ENCODE measurements around the gene OAF.
"Not testable (repeated sequence)": the region's sequence is repeated elsewhere in the genome, so short reads cannot be mapped to it uniquely, and the experiment has no call there.

Gene OAF

DNA sequence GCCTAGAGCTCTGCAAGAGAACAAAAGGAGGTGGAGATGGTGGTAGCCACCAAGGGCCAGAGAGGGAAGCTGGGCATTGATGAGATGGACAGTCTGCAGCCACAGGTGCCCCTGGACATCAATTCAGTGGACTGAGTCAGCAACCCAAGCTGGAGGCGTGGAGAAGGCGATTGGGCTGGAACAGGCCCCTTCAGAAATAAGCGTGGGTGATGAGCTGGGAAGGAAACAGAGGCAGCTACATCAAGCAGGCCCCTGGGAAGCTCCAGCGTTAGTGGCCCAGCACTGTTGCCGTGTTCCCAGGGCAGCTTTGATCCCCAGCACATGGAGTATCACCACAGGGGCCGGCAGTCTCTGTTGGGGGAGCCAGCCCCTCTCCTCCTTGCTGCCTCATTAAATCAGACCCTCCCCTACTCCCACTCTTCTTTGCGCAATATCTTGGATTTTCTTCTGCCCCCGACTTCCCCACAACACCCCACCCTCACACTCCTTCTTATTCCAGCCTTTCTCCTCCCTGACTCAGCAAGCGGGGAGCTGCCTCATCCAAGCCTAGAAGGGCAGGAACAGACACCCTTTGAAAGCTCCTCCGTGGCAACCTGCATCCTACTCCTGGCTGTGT is 31.7 kb upstream of the OAF start:
- DNase-seq (ENCODE audit: low spot score) = peak; percentile 2
- in situ Hi-C loops (cut with MboI; ENCODE audit: low sequenced_read_pairs, unreplicated experiment) = no loop called here
- TF ChIP-seq, protein P1, sequence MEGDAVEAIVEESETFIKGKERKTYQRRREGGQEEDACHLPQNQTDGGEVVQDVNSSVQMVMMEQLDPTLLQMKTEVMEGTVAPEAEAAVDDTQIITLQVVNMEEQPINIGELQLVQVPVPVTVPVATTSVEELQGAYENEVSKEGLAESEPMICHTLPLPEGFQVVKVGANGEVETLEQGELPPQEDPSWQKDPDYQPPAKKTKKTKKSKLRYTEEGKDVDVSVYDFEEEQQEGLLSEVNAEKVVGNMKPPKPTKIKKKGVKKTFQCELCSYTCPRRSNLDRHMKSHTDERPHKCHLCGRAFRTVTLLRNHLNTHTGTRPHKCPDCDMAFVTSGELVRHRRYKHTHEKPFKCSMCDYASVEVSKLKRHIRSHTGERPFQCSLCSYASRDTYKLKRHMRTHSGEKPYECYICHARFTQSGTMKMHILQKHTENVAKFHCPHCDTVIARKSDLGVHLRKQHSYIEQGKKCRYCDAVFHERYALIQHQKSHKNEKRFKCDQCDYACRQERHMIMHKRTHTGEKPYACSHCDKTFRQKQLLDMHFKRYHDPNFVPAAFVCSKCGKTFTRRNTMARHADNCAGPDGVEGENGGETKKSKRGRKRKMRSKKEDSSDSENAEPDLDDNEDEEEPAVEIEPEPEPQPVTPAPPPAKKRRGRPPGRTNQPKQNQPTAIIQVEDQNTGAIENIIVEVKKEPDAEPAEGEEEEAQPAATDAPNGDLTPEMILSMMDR (IDR thresholded peaks at IDR 0.05; ENCODE audit: borderline replicate concordance, control extremely low read depth, extremely low read depth, insufficient read depth, missing control alignments) = no peak

DNA sequence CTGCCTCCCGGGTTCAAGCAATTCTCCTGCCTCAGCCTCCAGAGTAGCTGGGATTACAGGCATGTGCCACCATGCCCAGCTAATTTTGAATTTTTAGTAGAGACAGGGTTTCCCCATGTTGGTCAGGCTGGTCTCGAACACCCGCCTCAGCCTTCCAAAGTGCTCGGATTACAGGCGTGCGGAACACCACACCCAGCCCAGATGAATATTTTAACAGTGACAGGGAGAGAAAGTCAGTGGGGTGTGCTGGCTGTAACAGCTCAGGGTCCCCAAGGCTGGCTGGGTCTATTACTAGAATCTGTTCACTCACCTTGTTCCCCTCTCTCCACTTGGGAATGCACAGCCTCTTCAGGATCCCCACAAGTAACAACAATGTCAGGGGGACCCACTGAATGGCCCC is 30.8 kb upstream of the OAF start:
- DNase-seq (ENCODE audit: low spot score) = peak; percentile 2
- in situ Hi-C loops (cut with MboI; ENCODE audit: low sequenced_read_pairs, unreplicated experiment) = not testable (repeated sequence)

DNA sequence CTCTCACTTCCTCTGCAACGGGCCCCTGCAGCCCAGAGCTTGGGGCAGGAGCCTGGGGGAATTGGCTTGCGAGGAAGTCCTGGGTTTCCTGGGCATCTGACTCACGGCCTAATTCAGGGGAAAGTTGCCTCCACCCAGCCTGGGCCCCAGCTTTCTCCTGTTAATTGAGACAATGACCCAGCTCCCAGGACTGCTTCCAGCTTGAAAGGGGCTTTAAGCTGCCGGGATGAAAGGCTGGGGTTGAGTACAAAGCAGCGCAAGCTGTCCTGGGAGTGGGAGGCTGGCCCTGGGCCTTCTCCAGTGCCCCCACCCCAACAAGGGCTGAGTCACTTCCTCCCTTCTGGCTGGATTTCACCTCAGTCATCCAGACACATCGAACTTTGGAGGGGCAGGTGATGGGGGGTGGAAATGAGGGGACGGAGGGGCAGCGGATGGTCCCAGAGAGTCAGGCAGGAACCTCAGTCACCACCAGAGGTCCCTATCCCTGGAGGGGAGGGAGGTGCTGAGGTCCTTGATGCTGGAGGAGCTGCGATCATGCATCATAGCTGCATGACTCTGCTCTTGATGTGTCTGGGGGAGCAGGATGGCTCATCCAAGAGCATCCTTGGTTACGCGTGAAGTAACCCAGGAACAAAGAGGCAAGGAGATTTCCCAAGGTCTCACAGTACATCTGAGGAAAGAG is 30.1 kb upstream of the OAF start:
- TF ChIP-seq, protein P1 (IDR thresholded peaks at IDR 0.05; ENCODE audit: borderline replicate concordance, control extremely low read depth, extremely low read depth, insufficient read depth, missing control alignments) = no peak
- in situ Hi-C loops (cut with MboI; ENCODE audit: low sequenced_read_pairs, unreplicated experiment) = no loop called here
- peak; percentile 12 for DNase-seq (ENCODE audit: low spot score)

DNA sequence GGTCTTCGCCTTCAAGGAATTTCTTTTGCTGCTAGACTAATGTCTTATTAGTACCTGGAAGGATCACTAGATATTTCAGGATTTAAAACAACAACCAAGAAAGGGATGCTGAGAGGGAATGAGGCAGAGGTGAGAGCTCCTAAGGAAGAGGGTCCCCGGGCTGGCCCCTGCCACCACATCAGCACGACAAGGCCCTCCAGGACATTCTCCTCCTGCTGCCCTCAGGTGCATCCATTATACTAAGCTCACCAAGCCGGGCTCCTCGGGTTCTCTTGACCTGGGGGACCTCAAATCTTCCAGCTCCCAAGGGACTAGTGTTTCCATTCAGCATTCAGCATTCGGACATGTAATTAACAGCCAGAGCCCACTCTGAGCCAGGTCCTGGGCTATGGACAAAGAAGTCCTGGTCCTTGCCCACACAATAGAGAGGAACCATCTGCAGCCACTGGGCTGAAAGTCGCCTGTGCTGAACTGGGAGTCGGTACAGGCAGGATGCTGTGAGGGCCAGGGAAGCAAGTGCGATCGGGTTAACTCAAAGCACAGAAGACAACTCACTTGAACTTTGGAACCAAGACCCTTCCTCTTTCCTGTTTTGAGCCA is 29.4 kb upstream of the OAF start:
- in situ Hi-C loops (cut with MboI; ENCODE audit: low sequenced_read_pairs, unreplicated experiment) = no loop called here
- TF ChIP-seq, protein P1 (IDR thresholded peaks at IDR 0.05; ENCODE audit: borderline replicate concordance, control extremely low read depth, extremely low read depth, insufficient read depth, missing control alignments) = no peak
- peak; percentile 3 for DNase-seq (ENCODE audit: low spot score)

DNA sequence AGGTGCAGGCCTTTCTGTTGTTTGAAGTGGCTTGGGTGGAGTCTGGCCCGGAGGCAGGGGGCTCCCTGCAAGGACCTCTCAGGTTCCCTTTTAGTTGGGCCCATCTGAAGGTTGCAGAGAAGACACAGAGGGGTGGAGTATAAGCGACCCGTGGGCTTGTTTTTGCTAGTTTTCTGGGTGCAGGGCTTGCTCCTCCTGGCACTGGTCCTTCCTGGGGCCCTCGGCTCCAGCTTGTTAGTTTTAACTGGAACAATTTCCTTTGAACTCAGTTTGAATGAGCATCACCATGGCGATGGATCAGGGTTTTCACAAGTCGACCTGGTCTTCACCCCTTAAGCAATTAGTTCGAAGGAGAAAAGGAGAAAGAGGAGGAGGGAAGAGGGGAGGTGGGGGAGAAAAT is 28.5 kb upstream of the OAF start:
- in situ Hi-C loops (cut with MboI; ENCODE audit: low sequenced_read_pairs, unreplicated experiment) = no loop called here
- peak; percentile 4 for DNase-seq (ENCODE audit: low spot score)
- TF ChIP-seq, protein P1 (IDR thresholded peaks at IDR 0.05; ENCODE audit: borderline replicate concordance, control extremely low read depth, extremely low read depth, insufficient read depth, missing control alignments) = no peak

DNA sequence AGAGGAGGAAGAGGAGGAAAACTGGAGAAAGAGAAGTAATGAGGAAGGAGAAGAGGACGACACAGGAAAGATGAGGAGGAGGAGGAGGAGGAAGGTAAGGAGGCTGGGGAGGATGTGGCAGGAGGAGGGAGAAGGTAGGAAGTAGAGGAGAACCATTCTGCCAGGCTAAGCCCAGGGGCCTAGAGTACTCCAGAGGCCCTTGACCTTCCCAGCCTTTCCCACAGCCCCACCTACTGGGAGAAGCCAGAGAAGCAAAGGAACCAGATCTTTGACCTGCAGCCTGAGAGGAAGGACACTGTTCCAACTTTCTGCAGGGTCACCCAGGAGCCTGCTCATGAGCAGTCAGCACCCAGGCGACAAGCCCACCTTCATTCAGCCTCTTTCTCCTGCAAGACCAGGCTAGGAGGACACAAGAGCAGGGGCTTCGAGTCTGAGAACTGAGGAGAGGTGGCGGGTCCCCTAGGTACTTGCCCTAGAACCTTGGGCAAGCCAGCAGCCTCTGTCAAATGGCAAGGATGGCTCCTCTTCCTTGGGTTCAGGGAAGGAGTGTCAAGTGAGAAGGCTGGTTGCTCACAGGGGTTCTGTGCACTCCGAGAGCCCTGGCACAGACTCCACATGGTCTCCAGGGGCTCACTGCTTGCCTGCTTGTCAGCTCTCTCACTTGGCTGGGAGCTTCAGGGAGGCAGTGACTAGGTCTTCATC is 27.9 kb upstream of the OAF start:
- no peak for DNase-seq (ENCODE audit: low spot score)
- TF ChIP-seq, protein P1 (IDR thresholded peaks at IDR 0.05; ENCODE audit: borderline replicate concordance, control extremely low read depth, extremely low read depth, insufficient read depth, missing control alignments) = peak; percentile 12
- in situ Hi-C loops (cut with MboI; ENCODE audit: low sequenced_read_pairs, unreplicated experiment) = no loop called here

All from GM13976 (cell line).